CD4-positive, alpha-beta T cell treated with Interleukin-15 for 1 hour (primary cell): Measurements from ENCODE around the gene PCIF1.
"Not testable (repeated sequence)": the region's sequence is repeated elsewhere in the genome, so short reads cannot be mapped to it uniquely, and the experiment has no call there.

ENCODE experiments used
- DNase-seq: peaks from one replicate; pipeline ENCODE4 v3.0.0-alpha.2; 2020

PCIF1 gene

DNA sequence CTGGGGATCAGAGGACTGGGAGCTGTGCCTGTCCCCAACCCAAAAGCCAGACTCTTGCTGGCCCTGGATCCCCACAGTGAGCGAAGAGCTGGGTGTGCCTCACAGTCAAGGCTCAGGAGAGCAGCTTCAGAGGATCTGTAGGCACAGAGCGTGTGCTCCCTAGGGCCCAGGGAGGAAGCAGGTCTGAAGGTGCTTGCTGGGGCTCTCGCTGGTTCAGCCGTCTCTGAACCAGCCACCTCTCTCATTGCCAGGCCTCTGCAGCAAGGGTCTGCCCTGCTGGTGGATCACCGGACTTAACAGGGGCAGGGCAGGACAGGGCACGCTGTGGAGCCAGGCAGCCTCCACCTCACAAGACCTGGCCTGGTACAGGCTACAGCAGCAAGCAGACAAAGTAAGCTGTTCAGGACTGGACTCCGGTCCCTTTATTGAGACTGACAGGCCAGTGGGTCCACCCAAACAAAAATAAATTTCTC, 13.8 kb downstream of the PCIF1 start:
- DNase-seq: no peak

DNA sequence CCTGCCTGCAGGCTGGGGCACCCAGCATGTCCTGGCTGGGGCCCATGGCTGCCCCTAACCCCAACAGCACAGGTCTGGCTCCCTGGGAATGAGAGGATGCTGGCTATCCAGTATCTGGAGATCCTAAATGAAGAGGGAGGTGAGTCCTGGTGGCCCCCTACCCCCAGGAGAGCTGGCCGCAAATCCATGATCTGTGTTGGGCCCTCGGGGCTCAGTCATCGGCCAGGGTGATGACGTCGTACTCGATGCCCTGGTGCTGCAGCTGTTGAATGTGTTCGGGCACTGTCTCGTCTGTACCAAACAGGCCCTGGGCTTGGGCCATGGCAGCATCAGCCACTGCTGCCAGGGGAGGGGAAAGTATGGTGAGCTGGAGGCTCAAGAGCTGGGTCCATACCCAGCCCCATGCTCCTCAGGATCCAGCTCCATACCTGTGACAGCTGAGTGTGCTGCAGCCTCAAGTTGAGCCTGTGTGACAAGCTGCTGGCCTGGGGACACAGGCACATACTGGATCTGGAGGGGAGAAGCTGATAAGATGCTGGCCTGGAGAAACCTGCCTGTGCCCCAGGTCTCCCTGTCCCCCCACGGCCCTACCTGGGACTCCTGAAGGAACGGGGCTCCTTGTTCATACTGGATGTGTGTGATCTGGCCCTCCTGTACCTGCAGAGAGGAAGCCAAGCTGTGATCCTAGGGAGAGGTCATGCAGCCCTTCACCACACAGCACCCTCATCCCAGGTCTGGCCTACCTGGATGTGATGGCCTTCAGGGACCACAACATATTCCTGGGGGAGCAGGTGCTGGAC, 14.5 kb downstream of the PCIF1 start:
- DNase-seq: no peak

DNA sequence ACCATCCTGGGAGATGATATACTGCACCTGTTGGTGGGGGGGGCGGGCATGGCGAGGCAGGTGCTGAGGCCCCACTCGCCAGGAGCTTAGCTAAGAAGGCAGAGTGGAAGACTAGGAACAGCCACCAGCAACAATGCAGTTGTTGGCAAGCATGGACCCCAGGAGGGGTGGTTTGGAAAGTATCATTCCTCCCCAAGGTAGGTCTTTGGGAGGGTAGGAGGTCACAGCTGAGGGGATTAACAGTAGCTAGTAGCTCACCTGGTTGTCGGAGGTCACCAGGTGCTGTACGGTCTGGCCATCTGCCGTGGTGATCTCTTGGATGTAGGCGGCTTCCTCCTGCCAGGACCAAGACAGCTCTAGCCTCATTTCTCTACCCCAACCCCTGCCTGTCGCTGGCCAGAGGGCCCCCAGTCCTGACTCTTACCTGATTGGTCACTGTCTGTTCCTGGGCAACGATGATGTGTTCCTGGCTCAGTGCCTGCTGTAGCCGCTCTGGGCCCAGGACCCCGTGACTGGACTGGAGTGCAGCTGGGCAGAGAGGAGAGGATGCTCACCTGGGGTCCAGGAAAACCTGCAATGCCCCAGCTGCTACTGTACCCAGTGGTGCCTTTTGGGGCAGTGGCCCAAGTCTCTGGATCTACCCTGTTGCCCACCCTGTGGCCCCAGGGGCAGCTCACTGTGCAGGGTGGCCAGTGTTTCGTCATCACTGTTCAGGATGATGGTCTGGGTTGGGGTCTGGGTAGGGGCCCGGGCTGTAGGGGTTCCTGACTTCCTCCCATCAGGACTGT, 15.3 kb downstream of the PCIF1 start:
- DNase-seq: no peak

DNA sequence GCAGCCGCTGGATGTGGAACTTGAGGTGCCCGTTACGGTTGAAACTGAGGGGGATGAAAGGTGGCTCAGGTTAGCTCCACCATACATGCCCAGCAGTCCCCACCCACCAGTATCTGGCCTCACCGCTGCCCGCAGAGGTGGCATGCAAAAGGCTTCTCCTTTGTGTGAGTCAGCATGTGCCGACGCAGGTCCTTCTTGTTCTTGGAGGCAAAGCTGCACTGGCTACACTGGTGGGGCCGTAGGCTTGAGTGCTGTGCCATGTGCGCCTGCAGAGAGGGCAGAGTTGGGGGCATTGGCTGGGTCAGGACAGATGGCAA, 15.8 kb downstream of the PCIF1 start:
- no peak for DNase-seq

DNA sequence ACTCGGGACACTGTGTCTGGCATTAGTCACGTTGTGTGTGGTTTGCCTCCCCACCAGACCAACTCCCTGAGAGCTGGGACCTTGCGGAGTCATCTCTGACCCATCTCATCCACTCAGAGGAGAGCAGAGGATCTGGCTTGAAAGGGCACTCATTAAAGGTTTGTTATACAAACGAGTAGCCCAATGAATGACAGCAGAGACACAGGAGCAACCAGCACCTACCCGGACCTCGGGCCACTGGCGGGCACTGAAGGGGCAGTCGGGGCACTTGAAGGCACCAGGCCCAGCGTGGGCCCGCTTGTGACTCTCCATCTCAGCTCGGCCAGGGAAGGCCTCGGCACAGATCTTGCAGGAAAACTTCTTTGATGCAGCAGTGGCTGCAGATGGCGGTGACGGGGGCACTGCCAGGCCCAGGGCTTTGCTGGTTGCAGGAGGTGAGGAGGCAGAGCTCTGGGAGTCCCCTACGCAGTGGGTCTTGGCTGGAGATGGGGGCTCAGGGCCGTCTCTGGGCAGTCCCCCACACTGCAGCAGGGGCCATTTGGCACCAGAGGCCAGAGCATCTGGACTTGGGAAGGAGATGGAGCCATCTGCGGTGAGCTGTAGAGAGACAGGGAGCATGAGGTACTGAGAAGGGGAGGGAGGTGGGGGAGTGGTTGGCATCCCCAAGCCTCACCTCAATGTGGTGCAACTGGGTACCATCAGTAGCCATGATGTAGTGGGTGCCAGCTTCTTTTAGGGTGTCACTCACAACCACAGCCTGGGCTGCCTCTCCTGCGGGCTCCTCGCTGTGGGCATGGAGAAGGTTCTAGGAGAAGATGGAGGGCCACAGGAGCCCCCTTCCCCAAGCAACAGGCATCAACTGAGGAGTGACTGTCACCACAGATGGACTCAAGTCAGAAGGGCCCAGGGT, 17.7 kb downstream of the PCIF1 start:
- DNase-seq: no peak

DNA sequence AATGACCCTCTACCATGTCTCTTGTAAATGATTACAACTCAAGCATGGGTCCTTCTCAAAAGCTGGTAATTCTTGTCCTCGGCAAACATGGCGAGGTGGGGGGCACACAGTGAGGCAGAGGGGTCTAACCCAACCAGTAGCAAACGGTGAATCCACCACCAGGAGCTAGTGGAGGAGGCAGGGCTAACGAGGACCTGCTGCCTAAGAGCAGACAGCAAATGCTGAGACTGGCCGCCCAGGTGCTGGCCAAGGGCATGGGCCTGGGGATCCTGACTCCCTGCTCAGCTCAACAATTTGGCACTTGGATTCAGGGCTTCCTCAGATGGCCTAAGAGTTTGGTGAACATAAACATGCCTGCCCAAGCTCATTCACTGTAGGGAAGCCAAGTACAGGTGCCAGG, 18.4 kb downstream of the PCIF1 start:
- no peak for DNase-seq

DNA sequence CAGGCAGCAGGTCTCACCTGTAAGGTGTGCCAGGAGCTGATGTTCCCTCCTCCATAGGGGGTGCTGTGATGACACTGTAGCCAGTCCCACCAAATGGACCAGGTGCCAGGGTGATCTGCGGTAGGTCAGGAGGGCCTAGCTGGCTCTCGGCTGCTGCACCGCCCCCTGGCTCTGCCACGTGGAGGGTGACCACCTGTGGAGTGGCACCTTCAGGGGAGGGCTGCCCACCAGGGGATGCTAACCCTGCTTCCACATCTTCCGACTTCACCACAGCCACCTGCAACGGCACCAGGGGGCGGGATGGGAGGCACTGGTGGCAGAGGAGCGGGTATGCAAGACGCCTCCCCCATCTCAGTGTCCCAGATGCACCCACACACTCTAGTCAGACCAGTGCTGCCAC, 19.2 kb downstream of the PCIF1 start:
- no peak for DNase-seq

DNA sequence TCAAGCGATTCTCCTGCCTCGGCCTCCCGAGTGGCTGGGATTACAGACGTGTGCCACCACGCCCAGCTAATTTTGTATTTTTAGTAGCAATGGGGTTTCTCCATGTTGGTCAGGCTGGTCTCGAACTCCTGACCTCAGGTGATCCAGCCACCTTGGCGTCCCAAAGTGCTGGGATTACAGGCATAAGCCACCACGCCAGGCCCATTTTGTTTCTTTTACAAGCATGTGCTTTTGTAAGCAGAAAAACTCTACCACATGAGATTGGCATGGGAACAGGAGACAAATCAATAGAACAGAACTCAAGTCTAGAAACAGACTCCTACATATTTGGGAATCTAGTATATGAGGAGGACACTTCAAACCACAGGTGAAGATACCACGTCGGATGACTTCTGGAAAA, 21.8 kb downstream of the PCIF1 start:
- DNase-seq: not testable (repeated sequence)

DNA sequence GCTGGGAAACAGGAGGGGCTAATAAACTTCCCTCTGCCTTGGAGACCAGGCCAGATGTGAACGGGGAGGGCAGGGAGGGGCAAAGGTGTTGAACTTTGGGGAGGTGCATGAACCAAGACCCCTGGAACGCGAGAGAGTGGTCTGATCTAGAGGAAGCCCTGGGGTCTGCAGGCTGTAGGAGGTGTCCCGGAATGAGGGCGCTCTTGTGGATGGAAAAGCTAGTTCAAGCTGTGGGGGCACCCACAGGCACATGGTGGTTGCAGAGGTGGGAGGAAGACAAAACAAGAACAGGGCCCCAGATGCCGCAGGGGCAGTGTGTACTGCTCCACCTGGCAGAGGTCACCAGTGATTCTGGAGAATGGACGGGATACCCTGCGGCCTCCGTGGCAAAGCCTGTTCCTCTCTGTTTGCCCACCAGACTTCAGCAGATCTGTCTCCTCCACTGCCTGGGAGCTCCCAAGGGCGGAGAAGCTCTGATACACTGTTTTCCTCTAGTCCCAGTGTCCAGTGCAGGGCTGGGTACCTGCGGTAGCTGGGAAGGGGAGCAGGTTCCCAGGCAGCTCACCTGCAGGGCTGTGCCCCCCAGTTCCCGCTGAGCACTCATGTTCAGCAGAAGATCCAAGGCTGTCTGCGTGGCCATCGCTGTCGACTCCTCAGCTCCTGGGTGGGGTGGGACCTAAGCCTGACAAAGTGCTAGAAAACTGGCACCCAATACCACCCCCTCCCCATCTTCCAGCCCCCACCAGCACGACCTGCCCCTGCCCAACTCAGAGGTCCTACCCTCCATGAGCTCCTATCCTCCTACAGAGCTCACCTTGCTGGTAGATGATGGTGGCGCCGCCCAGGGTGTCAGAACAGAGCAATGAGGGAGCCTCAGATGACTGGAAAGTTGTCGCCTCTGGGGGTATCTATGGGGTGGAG, 22.8 kb downstream of the PCIF1 start:
- no peak for DNase-seq

DNA sequence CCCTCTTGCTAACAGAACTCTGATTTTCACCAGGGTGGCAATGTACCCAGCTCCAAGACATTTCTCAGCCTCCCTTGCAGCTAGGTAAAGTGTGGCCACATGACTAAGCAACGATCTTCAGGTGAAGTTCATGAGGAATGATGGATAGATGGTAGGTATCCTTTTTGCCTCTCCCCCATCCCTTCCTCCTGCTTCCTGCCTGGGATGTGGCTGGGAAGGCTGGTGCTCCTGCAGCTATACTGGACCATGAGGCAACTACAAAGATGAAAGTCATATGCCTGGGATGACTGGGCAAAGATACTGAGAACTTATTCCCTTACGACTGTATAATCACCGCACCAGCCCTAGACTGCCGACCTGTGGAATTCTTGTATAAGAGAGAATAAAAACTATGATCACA, 24.1 kb downstream of the PCIF1 start:
- no peak for DNase-seq

DNA sequence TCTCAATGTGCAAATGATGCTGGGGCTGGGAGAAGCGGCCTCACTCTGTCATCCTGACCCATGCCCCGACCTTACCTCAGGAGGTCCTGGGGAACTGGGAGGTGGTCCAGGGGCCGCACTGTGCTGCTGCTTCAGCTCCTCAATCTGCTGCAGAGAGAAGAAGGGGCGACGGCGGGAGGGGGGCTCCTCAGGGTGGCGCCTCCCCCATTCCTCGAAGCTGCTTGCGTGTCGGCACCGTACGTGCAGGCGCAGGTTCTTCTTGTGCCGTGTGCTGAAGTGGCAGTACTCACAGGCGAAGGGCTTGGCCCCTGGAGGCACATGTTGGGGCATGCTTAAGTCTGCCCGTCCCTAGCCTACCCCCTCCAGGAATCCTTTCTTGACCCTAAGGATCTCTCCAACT, 24.6 kb downstream of the PCIF1 start:
- DNase-seq: no peak

DNA sequence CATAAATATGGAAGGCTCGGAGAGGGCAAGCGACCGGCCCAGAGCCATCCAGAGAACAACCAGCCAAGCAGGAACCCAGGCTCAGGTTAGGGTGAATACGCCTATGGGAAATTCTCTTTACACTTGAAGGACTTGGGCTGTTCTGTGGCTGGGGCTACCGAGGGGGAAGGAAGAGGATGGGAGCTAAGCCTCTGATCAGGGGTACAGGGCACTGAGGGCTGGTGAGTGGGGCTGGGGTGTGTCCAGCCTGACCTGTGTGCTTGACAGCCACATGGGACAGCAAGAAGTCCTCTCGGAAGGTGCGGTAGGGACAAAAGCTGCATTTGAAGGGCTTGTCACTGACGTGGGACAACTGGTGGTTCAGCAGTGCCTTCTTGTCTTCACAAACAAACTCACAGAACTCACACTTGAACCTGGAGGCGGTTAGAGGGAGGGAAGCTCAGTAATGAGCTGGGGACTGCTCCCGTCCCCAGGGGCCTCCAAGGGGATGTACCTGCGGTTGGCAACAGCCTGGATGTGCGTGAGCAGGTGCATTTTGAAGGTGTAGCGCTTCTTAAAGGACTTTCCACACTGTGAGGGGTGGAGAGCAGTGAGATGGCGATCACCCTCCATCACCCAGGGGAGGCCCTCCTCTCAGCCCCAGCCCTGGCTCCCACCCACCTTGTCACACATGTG, 25.6 kb downstream of the PCIF1 start:
- no peak for DNase-seq

DNA sequence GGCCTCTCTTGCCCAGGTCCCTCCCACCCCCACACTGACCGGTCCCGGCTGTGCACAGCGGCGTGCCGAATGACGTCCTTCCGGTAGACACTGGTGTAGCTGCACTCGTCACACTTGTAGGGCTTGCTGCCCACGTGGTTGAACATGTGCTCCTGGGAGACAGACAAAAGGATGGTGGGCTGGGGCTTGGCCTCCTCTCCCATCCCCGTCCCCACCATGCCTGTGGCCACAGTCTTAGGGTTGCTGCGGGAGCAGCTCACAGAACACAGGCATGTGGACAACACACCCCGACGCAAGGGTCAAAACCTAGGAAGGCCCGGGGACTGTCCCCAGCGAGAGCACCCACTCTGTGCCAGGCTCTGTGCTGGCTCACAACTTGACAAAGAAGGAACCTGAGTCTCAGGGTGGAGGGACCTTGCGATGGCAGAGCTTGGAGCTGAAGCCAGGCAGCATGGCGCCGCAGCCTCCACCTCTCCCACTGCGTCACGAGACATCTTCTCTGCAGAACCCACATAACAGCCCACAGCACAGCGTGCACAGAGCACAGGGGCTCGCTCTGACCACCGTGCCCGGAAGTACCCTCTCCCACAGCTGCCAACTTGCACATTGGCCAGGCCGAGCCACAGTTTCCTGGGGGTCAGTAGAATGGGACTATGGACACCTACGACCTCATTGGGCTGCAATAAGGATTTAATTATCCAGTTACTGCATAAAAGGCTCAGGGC, 27.7 kb downstream of the PCIF1 start:
- DNase-seq: no peak

DNA sequence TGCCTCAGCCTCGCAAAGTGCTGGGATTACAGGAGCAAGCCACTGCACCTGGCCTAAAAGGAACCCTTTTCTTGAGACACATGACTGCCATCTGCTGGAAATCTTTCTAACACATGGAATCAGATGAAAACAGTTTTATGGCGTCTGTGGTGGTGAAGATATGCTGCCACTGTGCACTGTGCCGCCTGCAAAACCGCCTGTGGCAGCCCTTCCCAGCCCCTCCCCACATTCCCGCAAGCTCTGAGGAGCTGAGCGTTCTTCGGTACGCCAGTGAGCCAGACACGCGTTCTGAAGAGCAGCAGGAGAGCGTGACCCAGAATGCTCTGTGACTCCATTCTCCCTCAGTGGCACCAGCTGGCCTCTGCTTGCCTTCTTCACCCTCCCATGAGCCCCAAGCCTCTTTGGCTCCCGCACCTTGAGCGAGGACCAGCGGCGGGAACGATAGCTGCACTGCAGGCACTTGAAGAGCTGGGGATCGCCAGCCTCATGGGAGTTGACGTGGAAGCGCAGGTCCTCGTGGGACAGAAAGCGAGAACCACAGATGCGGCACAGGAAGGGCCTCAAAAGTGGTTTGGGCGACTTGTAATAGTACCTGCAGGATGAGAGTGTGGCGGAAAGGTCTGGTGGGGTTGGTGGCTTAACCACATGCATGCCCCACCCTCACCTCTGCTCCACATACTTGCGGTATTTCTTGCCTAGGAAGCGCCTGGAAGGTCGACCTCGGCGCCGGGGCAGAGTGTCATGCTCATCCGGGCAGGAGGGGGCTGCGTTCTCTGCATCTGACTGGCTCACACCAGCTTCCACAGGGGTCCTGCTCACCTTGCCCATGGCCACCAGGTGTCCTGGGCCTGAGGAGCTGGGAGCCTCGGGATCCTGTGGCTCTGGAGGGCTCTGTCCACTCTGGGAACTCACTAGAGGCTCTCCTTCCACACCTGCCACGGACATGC, 28.8 kb downstream of the PCIF1 start:
- DNase-seq: no peak

DNA sequence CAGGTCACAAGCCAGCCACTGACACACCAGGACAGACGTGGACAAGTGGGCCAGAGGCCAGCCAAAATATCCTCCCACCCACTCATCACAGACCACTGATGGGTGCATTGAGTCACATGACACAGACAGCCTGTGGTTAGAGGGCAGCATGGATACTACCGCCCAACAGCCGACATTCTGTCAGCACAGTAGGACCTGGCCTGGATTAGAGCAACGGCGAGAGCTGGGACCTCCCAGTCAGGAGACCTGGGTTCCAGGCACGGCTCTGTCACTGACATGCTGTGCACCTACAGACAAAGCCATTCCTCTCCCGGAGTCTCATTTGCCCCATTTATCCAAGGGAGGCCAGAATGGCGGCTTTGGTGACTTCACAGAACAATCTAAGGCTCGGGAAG, 29.5 kb downstream of the PCIF1 start:
- DNase-seq: peak; percentile 10

DNA sequence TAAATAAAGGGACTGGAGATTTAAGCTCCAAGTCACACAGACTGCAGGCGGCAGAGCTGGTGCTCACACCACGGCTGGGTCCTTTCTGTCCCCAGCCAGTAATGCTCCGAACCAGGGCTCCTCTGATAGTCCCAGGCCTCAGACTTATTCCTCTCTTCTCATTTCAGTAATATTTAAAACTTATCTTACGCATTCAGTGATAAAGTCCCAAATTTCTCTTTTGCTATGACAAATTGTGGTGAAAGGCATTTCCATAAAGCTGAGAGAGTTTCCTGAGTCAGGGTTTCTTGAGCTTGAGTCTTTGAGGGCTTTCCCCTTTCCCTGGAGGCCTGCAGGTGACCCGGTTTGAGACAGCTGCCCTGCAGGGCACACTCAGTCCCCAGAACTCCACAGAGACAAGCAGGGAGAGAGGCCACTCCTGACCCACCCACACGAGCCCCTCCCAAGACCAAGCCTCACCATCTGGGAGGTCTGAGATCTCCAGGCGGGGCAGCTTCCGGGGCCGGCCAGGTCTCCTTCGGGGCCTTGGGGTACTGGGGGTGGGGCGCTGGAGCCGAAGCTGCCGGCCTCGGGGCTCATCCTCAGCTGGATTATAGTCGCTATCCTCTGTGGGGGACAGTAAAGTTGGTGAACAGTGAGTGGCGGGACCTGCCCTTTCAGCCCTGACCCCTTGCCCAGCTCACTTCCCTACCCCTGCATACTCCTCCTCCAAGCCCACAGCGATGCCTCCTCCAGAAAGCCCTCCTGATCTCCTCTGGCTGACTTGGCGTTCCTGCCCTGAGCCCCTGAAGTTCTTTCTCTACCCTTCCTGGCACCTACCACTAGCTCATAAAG, 30.9 kb downstream of the PCIF1 start:
- no peak for DNase-seq

DNA sequence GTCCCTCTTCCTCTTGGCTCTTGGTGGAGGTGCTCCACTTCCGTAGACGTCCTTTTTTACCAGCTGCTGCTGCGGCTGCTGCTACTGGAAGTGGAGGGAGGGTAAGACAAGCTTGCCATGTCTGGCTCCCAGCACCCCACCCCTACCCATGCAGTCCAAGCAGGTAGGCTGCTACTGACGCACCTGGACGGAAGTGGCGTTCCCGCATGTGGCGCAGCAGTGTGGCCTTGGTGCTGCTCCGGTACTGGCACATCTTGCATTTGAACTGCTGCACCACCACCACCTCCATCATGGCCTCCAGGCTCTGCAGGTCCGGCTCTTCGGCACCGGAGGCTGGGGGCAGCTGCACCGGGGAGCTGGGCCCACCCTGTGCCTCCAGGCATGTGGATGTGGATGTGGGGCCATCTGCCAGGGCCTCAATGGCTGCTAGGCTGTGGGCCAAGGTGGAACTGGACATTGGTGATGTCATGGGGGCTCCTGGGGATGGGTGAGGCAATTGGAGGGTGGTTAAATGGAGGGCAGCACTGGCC, 33.1 kb downstream of the PCIF1 start:
- DNase-seq: no peak

DNA sequence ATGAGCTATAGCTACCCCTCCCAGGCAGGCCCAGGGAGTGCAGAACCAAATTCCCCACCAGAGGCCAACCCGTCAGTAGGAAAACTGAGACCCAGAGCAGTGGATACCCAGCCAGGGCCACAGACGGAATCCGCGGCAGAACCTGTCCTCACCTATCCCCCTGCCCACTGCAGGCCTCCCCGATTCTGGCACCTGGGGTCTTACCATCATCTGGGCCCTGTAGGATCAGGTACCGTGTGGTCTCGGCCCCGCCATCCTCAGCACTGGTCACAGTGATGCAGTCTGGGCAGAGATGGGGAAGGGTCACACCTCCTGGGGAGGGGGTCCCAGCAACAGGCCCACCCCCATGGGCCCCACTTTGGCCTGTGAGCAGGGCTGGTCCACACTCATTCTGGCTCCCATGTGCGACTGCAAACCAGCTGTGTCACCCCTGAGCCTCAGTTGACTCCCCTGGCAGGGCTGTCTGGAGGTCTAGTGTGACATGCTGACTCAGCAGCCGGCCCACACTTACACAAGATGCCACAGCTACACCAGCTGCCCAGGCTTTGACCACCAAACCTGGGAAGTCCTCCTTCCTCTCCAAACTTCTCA, 33.7 kb downstream of the PCIF1 start:
- DNase-seq: no peak
